Peyer's patch (tissue), 4 donors: ENCODE results near the gene TNIK. TPM values are rescaled to one million over a fixed set of nuclear protein-coding genes. Genes with fewer than 3 reads are reported as not detected.

Experiments
- DNase-seq, 3 donors: peaks; one replicate each; pipeline ENCODE4 v3.0.0-alpha.2; 2017 to 2019
- H3K27ac ChIP-seq, 4 donors: fragments of 200-600 bp; sonication (generic); one replicate each; pipeline ENCODE4 v1.5.1; 2016 to 2019
- H3K27me3 ChIP-seq, 2 donors: fragments of 200-600 bp; sonication (generic); one replicate each; pipeline ENCODE4 v1.5.1; 2019
- H3K36me3 ChIP-seq, 3 donors: fragments of 200-600 bp; sonication (generic); one replicate each; pipeline ENCODE4 v1.5.1; 2016 to 2019
- H3K4me1 ChIP-seq, 4 donors: fragments of 200-600 bp; sonication (generic); one replicate each; pipeline ENCODE4 v1.5.1; 2016 to 2019
- H3K4me3 ChIP-seq, 4 donors: fragments of 200-600 bp; sonication (generic); 1 replicate in 3 of 4; 2 replicates in 1 of 4; pipeline ENCODE4 v1.5.1; 2016 to 2019; ENCODE audit warnings: mild to moderate bottlenecking in 1 of 4
- H3K9me3 ChIP-seq, 4 donors: fragments of 200-600 bp; sonication (generic); one replicate each; pipeline ENCODE4 v1.5.1; 2016 to 2019; ENCODE audit warnings: mild to moderate bottlenecking in 1 of 4
- POLR2A ChIP-seq, 2 donors: fragments of 450-650 bp; IDR thresholded peaks; one replicate each; pipeline ENCODE4 v1.5.1; 2017; ENCODE audit warnings: antibody characterized with exemption in 2 of 2, mild to moderate bottlenecking in 2 of 2, moderate library complexity in 2 of 2
- total RNA-seq, 4 donors: library from RNA; depleted of rRNA; stranded (reverse); fragments of >200 nt; gene quantifications; one replicate each; pipeline ENCODE4 v1.1.0, GENCODE V29; 2016
- TF ChIP-seq, protein P1 (sequence below), 6 experiments: fragments of 450-650 bp in 4 of 6; fragments of 200-600 bp in 2 of 6; sonication (generic) in 1 of 6; IDR thresholded peaks; one replicate each; pipeline ENCODE4 v1.5.1; 2017 to 2019; ENCODE audit warnings: antibody characterized with exemption in 6 of 6, mild to moderate bottlenecking in 3 of 6, moderate library complexity in 1 of 6

TNIK gene
- 10 to 100 TPM; 37.1 to 84.8 (median 74.4) TPM for total RNA-seq

DNA sequence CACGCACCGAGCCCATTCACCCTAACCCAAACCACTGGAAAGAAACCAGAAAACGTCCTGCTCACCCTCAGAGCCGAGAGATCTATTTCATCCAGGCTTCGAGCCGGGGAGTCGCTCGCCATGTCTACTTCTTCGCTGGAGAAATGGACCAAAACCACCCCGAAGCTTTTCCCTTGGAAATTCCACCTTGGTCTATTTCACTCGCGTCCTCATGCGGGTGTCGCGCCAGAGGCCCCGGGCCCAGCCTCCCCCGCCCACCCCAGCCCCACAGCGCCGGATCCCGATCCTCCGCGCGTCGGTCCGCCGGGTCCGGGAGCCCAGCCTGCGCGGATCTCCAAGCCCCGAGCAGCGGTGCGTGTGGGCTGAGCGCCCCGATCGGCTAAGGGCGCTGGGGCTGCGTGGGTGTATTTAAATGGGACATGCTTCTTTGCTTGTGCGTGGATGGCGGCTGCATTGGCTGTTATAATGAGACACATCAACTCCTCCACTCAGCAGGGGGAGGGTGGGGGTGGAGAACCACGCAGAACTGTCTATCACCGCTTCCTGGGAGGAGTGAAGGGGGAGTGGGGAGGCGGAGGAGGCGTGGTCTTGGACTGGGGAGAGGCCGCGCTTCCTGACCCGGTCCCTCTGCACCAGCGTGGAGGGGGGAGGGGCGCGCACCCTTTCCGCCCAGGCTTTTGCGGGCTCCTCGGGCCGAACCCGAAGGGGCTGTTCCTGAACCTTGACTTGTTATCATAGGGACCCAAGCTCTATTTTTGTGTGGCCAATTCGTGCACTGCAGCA, at the start of gene TNIK:
Gene TNIK, minus strand, starts transcription at position 464 of the 783 bp plus-strand sequence. Its CDS starts 342 bp downstream, at position 122.
- Histone ChIP-seq H3K4me3 (peak within 1 kb of the TSS; percentile 69 to 98 (median 74)), H3K4me1 (peaks cover 0 to 27% (median 3%) of the 10 kb centered on the region in 4 donors), H3K36me3 (no peaks in the 10 kb centered on the region), H3K27me3 (no peaks in the 10 kb centered on the region), H3K9me3 (no peaks in the 10 kb centered on the region), H3K27ac (peak within 1 kb of the TSS; percentile 68 to 90 (median 86))
- peak; percentile 71 to 84 for TF ChIP-seq POLR2A (IDR thresholded peaks at IDR 0.05)
- TF ChIP-seq, protein P1, sequence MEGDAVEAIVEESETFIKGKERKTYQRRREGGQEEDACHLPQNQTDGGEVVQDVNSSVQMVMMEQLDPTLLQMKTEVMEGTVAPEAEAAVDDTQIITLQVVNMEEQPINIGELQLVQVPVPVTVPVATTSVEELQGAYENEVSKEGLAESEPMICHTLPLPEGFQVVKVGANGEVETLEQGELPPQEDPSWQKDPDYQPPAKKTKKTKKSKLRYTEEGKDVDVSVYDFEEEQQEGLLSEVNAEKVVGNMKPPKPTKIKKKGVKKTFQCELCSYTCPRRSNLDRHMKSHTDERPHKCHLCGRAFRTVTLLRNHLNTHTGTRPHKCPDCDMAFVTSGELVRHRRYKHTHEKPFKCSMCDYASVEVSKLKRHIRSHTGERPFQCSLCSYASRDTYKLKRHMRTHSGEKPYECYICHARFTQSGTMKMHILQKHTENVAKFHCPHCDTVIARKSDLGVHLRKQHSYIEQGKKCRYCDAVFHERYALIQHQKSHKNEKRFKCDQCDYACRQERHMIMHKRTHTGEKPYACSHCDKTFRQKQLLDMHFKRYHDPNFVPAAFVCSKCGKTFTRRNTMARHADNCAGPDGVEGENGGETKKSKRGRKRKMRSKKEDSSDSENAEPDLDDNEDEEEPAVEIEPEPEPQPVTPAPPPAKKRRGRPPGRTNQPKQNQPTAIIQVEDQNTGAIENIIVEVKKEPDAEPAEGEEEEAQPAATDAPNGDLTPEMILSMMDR (IDR thresholded peaks at IDR 0.05): no peak
- peak; percentile 92 to 98 (median 94) for DNase-seq

DNA sequence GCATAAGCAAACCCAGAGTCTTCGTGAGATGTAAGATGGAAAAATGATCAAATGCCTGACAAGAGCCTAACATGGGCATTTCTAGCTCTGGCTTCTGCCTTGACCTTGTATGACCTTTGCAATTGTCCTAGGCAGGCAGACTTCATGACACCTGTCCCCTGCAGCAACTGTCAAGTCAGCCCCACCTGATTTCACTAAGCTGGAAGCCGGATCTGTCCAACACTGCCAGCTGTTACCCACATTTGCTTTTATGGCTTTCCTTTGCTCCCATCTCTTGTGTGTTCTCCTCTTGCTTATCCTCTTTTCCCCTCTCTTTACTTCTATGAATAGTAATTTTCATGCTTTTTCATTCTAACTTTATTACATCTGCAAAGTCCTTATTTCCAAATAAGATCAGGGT, 48.5 kb upstream of the TNIK start:
- DNase-seq: no peak
- Histone ChIP-seq H3K4me3 (no peak overlapping the region), H3K27me3 (no peaks in the 10 kb centered on the region), H3K36me3 (no peaks in the 10 kb centered on the region), H3K9me3 (no peaks in the 10 kb centered on the region), H3K27ac (no peak overlapping the region), H3K4me1 (no peaks in the 10 kb centered on the region)
- TF ChIP-seq, protein P1 (IDR thresholded peaks at IDR 0.05): no peak
- TF ChIP-seq POLR2A (IDR thresholded peaks at IDR 0.05): no peak

DNA sequence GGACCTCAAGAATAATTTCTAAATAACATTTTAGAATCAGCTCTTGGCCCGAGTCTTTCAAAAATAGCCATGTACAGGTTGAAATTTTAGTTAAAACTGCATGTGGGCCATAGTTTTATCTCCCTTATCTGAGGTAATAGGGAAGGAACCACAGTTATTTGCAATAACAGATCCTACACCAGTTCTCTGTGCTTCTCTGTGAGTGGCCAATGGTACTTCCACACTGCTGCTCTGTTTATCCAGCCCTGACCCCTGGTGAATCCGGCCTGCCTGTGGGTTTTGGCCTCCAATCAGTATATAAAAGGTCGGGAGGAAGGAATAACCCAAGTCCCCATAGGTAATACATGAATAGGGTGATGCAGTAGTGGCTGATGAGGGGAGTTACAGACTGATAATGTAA, 48.0 kb upstream of the TNIK start:
- no peaks in the 10 kb centered on the region for H3K9me3 ChIP-seq
- H3K4me3 ChIP-seq: no peak overlapping the region
- H3K4me1 ChIP-seq: no peaks in the 10 kb centered on the region
- TF ChIP-seq, protein P1 (IDR thresholded peaks at IDR 0.05): no peak
- no peak for TF ChIP-seq POLR2A (IDR thresholded peaks at IDR 0.05)
- no peaks in the 10 kb centered on the region for H3K27me3 ChIP-seq
- H3K36me3 ChIP-seq: no peaks in the 10 kb centered on the region
- H3K27ac ChIP-seq: no peak overlapping the region
- DNase-seq: no peak

DNA sequence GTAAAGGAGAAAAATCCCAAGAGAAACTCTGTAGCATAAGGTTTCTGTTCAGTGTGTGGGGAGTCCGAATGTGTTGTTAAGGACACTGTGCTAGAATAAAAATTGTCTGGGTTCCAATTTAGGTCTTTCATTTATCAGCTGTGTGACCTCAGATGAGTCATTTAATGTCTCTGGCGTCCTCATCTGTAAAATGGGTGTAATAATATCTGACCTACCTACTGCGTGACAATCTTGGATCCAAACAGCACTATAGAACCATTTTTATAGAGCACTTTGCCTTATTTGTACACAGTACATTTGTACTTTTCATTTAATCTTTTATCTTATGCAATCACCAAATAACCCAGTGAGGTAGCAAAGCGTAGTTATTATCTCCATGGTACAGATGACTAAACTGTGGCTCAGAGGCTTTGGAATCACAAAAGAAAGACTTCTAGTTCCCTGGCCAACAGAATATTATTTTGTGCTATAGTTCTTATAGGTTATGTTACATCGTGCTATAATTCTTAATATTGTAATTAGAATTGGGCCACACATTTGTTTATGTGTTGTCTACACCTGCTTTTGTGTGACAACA, 46.6 kb upstream of the TNIK start:
- DNase-seq: no peak
- H3K9me3 ChIP-seq: no peaks in the 10 kb centered on the region

DNA sequence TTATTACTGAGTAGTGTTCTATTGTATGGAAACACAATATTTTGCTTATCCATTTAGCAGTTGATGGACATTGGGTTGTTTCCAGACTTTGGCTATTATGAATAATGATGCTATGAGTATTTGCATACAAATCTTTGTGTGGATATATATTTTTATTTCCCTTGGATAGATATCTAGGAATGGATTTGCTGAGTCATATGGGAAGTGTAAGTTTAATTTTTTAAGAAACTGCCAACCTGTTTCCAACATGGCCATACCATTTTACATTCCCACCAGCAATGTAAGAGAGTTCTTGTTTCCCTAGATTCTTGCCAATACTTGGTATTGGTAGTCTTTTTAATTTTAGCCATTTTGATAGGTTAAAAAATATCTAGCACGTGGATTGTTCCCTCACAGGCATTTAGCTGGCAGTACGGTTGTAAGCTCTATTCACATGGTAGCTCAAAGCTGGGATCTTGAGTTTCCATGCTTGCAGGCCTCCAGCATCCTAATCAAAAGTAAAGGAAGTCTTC, 45.7 kb upstream of the TNIK start:
- no peak overlapping the region for H3K4me3 ChIP-seq
- no peak for DNase-seq
- H3K4me1 ChIP-seq: no peaks in the 10 kb centered on the region
- no peaks in the 10 kb centered on the region for H3K27me3 ChIP-seq
- H3K27ac ChIP-seq: no peak overlapping the region
- no peak for TF ChIP-seq POLR2A (IDR thresholded peaks at IDR 0.05)
- TF ChIP-seq, protein P1 (IDR thresholded peaks at IDR 0.05): no peak
- H3K9me3 ChIP-seq: no peaks in the 10 kb centered on the region
- no peaks in the 10 kb centered on the region for H3K36me3 ChIP-seq

More for the DNA sequence above, 46.6 kb upstream of the TNIK start:
- TF ChIP-seq POLR2A (IDR thresholded peaks at IDR 0.05): no peak
- TF ChIP-seq, protein P1 (IDR thresholded peaks at IDR 0.05): no peak
- H3K27me3 ChIP-seq: no peaks in the 10 kb centered on the region
- H3K36me3 ChIP-seq: no peaks in the 10 kb centered on the region
- H3K4me3 ChIP-seq: no peak overlapping the region
- no peak overlapping the region for H3K27ac ChIP-seq
- no peaks in the 10 kb centered on the region for H3K4me1 ChIP-seq
